ENCODE data around the gene HOXA13.

Gene HOXA13

GRCh38 chr7:27205325-27206280 lies 5.7 kb upstream of the HOXA13 start:
- peaks cover 99% of the 10 kb centered on the region for H3K27me3 Mint-ChIP-seq
- no peak for DNase-seq
- CTCF ChIA-PET: interaction anchor here (1.7 to 1.8 kb wide), 2 partner anchors 10 to 41 kb away, joined by 5 to 6 read pairs; no protein-coding TSS in a partner anchor
- no peaks in the 10 kb centered on the region for H3K9me3 Mint-ChIP-seq
- no peak overlapping the region for H3K27ac Mint-ChIP-seq
- peaks cover 23% of the 10 kb centered on the region for H3K4me1 Mint-ChIP-seq
- peak overlapping the region; percentile 5 for H3K4me3 Mint-ChIP-seq
- no peaks in the 10 kb centered on the region for H3K36me3 Mint-ChIP-seq

GRCh38 chr7:27204851-27205322 lies 5.0 kb upstream of the HOXA13 start:
- H3K27me3 Mint-ChIP-seq: peaks cover 99% of the 10 kb centered on the region
- DNase-seq: no peak
- H3K4me1 Mint-ChIP-seq: peaks cover 24% of the 10 kb centered on the region
- peak overlapping the region; percentile 14 for H3K27ac Mint-ChIP-seq
- H3K9me3 Mint-ChIP-seq: no peaks in the 10 kb centered on the region
- peaks cover under 1% of the 10 kb centered on the region for H3K36me3 Mint-ChIP-seq
- no peak overlapping the region for H3K4me3 Mint-ChIP-seq
- CTCF ChIA-PET: interaction anchor here (1.3 to 1.8 kb wide), 3 partner anchors 9 to 42 kb away, joined by 3 to 6 read pairs (median 5); no protein-coding TSS in a partner anchor

GRCh38 chr7:27203964-27204594 lies 4.2 kb upstream of the HOXA13 start:
- peaks cover 2% of the 10 kb centered on the region for H3K36me3 Mint-ChIP-seq
- no peak overlapping the region for H3K4me3 Mint-ChIP-seq
- CTCF ChIA-PET: interaction anchor here (1.3 to 1.8 kb wide), 3 partner anchors 8 to 43 kb away, joined by 3 to 6 read pairs (median 5); no protein-coding TSS in a partner anchor
- no peak overlapping the region for H3K27ac Mint-ChIP-seq
- peaks cover 97% of the 10 kb centered on the region for H3K27me3 Mint-ChIP-seq
- no peaks in the 10 kb centered on the region for H3K9me3 Mint-ChIP-seq
- DNase-seq: no peak
- peaks cover 24% of the 10 kb centered on the region for H3K4me1 Mint-ChIP-seq

- Mint-ChIP-seq H3K27me3 (peaks cover 97% of the 10 kb centered on the region), H3K27ac (no peak overlapping the region), H3K36me3 (peaks cover 2% of the 10 kb centered on the region), H3K4me3 (no peak overlapping the region), H3K9me3 (no peaks in the 10 kb centered on the region), H3K4me1 (peaks cover 26% of the 10 kb centered on the region)
- no peak for DNase-seq
- CTCF ChIA-PET: interaction anchor here (1.3 to 1.8 kb wide), 2 partner anchors 22 to 43 kb away, joined by 3 to 5 read pairs; no protein-coding TSS in a partner anchor
Measured at GRCh38 chr7:27203365-27203953, 3.6 kb upstream of the HOXA13 start.

GRCh38 chr7:27202862-27203134 lies 2.9 kb upstream of the HOXA13 start:
- Mint-ChIP-seq H3K4me3 (no peak overlapping the region), H3K27ac (no peak overlapping the region), H3K9me3 (no peaks in the 10 kb centered on the region), H3K4me1 (peaks cover 26% of the 10 kb centered on the region), H3K27me3 (peaks cover 97% of the 10 kb centered on the region), H3K36me3 (peaks cover 2% of the 10 kb centered on the region)
- CTCF ChIA-PET: interaction anchor here (0.9 to 1.1 kb wide), 2 partner anchors 8 to 769 kb away, joined by 3 read pairs; no protein-coding TSS in a partner anchor
- no peak for DNase-seq

GRCh38 chr7:27202018-27202861 lies 2.3 kb upstream of the HOXA13 start:
- DNase-seq: no peak
- no peak overlapping the region for H3K4me3 Mint-ChIP-seq
- CTCF ChIA-PET: interaction anchor here (0.9 to 1.1 kb wide), 2 partner anchors 9 to 769 kb away, joined by 3 read pairs; no protein-coding TSS in a partner anchor
- no peaks in the 10 kb centered on the region for H3K9me3 Mint-ChIP-seq
- H3K27ac Mint-ChIP-seq: no peak overlapping the region
- peaks cover 2% of the 10 kb centered on the region for H3K36me3 Mint-ChIP-seq
- H3K4me1 Mint-ChIP-seq: peaks cover 26% of the 10 kb centered on the region
- H3K27me3 Mint-ChIP-seq: peaks cover 97% of the 10 kb centered on the region

- Mint-ChIP-seq H3K4me1 (peaks cover 26% of the 10 kb centered on the region), H3K4me3 (no peak overlapping the region), H3K36me3 (peaks cover 2% of the 10 kb centered on the region), H3K27me3 (peaks cover 94% of the 10 kb centered on the region), H3K9me3 (no peaks in the 10 kb centered on the region), H3K27ac (no peak overlapping the region)
- no peak for DNase-seq
- CTCF ChIA-PET: interaction anchor here (0.7 to 1.1 kb wide), 3 partner anchors 9 to 770 kb away, joined by 3 read pairs; no protein-coding TSS in a partner anchor
Measured at GRCh38 chr7:27201580-27202017, 1.7 kb upstream of the HOXA13 start.

- no peak for DNase-seq
- H3K36me3 Mint-ChIP-seq: peaks cover 2% of the 10 kb centered on the region
- H3K4me3 Mint-ChIP-seq: peak overlapping the region; percentile 29
- no peaks in the 10 kb centered on the region for H3K9me3 Mint-ChIP-seq
- H3K27ac Mint-ChIP-seq: peak overlapping the region; percentile 74
- peaks cover 91% of the 10 kb centered on the region for H3K27me3 Mint-ChIP-seq
- H3K4me1 Mint-ChIP-seq: peaks cover 26% of the 10 kb centered on the region
- CTCF ChIA-PET: interaction anchor here (0.6 to 0.7 kb wide), 2 partner anchors 10 to 637 kb away, joined by 3 read pairs; no protein-coding TSS in a partner anchor
Measured at GRCh38 chr7:27200761-27201579, 1.1 kb upstream of the HOXA13 start.

- H3K36me3 Mint-ChIP-seq: peaks cover 2% of the 10 kb centered on the region
- peaks cover 21% of the 10 kb centered on the region for H3K4me1 Mint-ChIP-seq
- CTCF ChIA-PET: interaction anchor here (1.1 kb wide), 1 partner anchor 822 kb away, joined by 5 read pairs; no protein-coding TSS in a partner anchor
- no peak for DNase-seq
- H3K27me3 Mint-ChIP-seq: peaks cover 88% of the 10 kb centered on the region
- H3K4me3 Mint-ChIP-seq: peak overlapping the region; percentile 39
- H3K9me3 Mint-ChIP-seq: no peaks in the 10 kb centered on the region
- peak overlapping the region; percentile 68 for H3K27ac Mint-ChIP-seq
Measured at GRCh38 chr7:27198871-27199801, 755 bp downstream of the HOXA13 start.

- Mint-ChIP-seq H3K36me3 (peaks cover 2% of the 10 kb centered on the region), H3K27ac (peak overlapping the region; percentile 1), H3K27me3 (peaks cover 88% of the 10 kb centered on the region), H3K9me3 (no peaks in the 10 kb centered on the region), H3K4me1 (peaks cover 24% of the 10 kb centered on the region), H3K4me3 (no peak overlapping the region)
- no peak for DNase-seq
- CTCF ChIA-PET: interaction anchor here (1.1 kb wide), 1 partner anchor 823 kb away, joined by 5 read pairs; no protein-coding TSS in a partner anchor
Measured at GRCh38 chr7:27198138-27198841, 1.6 kb downstream of the HOXA13 start.
